ENCODE data around the gene CAMK2B.
A peak's percentile ranks its signal among the peaks of the same experiment; 100 is the strongest.

Gene CAMK2B

DNA sequence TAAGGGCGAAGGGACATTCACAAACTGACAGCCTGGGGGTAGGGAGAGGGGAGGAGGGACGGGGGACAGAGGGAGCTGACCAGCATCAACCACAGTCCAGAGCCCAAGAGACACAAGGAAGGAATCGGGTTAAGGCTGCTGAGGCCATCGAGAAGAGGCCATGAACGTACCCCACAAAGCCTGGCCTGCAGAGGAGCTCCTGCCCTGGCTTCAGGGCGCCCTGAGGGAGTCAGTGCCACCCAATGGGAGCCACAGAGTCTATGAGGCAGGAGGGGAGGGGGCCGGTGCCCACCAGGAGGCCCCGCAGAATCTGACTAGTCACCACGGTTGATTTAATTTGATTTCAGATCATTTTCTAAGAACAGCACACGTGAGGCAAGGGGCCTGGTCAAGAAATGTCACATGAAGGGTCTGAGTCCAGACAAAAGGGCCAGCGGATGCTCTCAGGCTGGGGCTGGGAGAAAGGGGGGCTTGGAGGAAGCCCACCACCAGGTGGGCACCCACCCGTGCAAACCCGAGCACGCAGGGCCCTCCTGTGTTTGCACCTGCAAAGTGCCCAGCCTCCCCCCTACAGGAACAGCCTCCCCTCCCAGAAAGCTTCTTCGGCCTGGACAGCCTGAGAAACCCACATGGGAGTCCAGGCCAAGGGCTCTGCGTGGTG lies 40.4 kb downstream of the CAMK2B start:
- DNase-seq (no peak), ATAC-seq (ENCODE audit: insufficient read depth, low read depth) (no peak)
- H3K27me3 ChIP-seq (ENCODE audit: insufficient read depth, low read length, poor library complexity), result no peaks in the 10 kb centered on the region
- no peak overlapping the region for H3K27ac ChIP-seq (ENCODE audit: low read length)
- H3K9me3 ChIP-seq (ENCODE audit: insufficient read depth, low read length, severe bottlenecking), result no peaks in the 10 kb centered on the region
- no peak overlapping the region for H2AFZ ChIP-seq (ENCODE audit: low read depth, low read length)
- H3K4me2 ChIP-seq (ENCODE audit: insufficient read depth, low read length), result no peak overlapping the region
- no peaks in the 10 kb centered on the region for H4K20me1 ChIP-seq (ENCODE audit: insufficient read depth, low read length)
- TF ChIP-seq EZH2 (IDR thresholded peaks at IDR 0.05; ENCODE audit: borderline replicate concordance, low read depth, low read length, severe bottlenecking), result no peak
- TF ChIP-seq, protein P1, sequence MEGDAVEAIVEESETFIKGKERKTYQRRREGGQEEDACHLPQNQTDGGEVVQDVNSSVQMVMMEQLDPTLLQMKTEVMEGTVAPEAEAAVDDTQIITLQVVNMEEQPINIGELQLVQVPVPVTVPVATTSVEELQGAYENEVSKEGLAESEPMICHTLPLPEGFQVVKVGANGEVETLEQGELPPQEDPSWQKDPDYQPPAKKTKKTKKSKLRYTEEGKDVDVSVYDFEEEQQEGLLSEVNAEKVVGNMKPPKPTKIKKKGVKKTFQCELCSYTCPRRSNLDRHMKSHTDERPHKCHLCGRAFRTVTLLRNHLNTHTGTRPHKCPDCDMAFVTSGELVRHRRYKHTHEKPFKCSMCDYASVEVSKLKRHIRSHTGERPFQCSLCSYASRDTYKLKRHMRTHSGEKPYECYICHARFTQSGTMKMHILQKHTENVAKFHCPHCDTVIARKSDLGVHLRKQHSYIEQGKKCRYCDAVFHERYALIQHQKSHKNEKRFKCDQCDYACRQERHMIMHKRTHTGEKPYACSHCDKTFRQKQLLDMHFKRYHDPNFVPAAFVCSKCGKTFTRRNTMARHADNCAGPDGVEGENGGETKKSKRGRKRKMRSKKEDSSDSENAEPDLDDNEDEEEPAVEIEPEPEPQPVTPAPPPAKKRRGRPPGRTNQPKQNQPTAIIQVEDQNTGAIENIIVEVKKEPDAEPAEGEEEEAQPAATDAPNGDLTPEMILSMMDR (IDR thresholded peaks at IDR 0.05; ENCODE audit: borderline replicate concordance, extremely low read depth, low read length, poor library complexity, severe bottlenecking), result no peak
- H3K79me2 ChIP-seq (ENCODE audit: insufficient read depth, low read length), result no peaks in the 10 kb centered on the region
- no peak overlapping the region for H3K4me3 ChIP-seq (ENCODE audit: low read depth in 1 of 2, low read length in 2 of 2)
- H3K36me3 ChIP-seq (ENCODE audit: insufficient read depth, low read length), result no peaks in the 10 kb centered on the region
- no peaks in the 10 kb centered on the region for H3K4me1 ChIP-seq (ENCODE audit: insufficient read depth, low read length)
- no peak overlapping the region for H3K9ac ChIP-seq (ENCODE audit: low read depth, low read length)

DNA sequence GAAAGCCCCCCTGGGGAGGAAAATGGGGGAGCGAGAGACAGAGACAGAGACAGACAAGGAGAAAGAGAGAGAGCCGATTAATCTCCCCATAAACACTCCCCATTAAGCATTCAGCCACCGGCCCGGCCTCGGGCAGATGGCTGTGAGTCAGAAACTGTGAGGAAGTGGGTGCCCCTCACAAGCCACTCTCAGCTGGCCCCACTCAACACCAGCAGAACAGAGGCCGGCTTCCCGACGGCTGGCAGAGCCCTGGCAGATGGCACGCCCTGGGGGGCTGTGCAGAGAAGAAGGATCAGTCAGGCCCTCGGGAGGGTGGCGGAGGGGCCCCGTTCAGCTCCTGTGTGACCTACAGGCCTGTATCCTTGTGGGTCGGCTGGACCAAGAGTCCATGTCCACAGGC lies 41.2 kb downstream of the CAMK2B start:
- Histone ChIP-seq H3K4me3 (ENCODE audit: low read depth in 1 of 2, low read length in 2 of 2) (no peak overlapping the region), H3K27ac (ENCODE audit: low read length) (no peak overlapping the region), H3K4me2 (ENCODE audit: insufficient read depth, low read length) (no peak overlapping the region), H4K20me1 (ENCODE audit: insufficient read depth, low read length) (no peaks in the 10 kb centered on the region), H2AFZ (ENCODE audit: low read depth, low read length) (no peak overlapping the region), H3K79me2 (ENCODE audit: insufficient read depth, low read length) (no peaks in the 10 kb centered on the region), H3K36me3 (ENCODE audit: insufficient read depth, low read length) (no peaks in the 10 kb centered on the region), H3K4me1 (ENCODE audit: insufficient read depth, low read length) (no peaks in the 10 kb centered on the region), H3K27me3 (ENCODE audit: insufficient read depth, low read length, poor library complexity) (no peaks in the 10 kb centered on the region), H3K9ac (ENCODE audit: low read depth, low read length) (no peak overlapping the region), H3K9me3 (ENCODE audit: insufficient read depth, low read length, severe bottlenecking) (no peaks in the 10 kb centered on the region)
- ATAC-seq (ENCODE audit: insufficient read depth, low read depth) (0 out of 3 replicates have a peak, but pooled peaks have one; percentile 30), DNase-seq (no peak)
- TF ChIP-seq, protein P1 (IDR thresholded peaks at IDR 0.05; ENCODE audit: borderline replicate concordance, extremely low read depth, low read length, poor library complexity, severe bottlenecking), result no peak
- TF ChIP-seq EZH2 (IDR thresholded peaks at IDR 0.05; ENCODE audit: borderline replicate concordance, low read depth, low read length, severe bottlenecking), result no peak

DNA sequence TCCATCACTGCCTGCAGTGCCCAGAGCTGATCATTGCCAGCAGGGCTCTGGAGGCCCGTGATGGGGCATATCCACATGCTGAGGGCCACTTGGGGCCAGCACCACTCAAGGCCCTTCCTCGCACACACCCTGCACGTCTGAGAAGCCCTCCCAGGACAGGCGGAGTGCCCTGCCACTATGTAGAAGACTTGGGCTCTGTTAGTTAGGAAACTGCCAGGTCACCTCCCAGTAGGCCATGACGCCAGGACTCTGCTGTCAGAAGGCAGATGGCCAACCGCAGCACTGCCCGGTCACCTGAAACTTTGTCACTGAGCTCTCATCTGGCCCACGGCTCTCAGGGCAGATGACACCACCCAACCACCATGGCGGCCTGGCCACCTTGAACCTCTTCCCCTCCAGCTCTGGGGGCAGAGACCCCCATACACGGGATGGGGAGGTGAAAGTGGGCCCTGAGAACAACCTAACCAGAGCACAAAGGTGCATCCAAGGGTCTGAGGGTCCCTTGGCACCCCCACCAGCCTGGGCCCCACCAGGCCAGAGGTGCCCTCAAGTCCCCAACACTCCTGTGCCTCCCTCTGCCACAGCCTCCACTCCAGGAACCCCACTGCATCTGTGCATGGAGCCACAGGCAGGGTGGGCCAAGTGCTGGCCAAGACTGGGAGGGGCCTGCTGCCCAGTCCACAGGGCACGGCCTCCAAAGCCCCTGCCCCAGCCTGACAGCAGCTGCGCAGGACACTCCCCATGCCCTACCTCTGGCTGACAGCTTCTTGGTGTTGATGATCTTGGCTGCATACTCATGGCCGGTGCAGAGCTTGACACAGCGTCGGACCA lies 41.8 kb downstream of the CAMK2B start:
- DNase-seq (no peak), ATAC-seq (ENCODE audit: insufficient read depth, low read depth) (no peak)
- TF ChIP-seq, protein P1 (IDR thresholded peaks at IDR 0.05; ENCODE audit: borderline replicate concordance, extremely low read depth, low read length, poor library complexity, severe bottlenecking), result no peak
- no peak for TF ChIP-seq EZH2 (IDR thresholded peaks at IDR 0.05; ENCODE audit: borderline replicate concordance, low read depth, low read length, severe bottlenecking)
- Histone ChIP-seq H3K4me1 (ENCODE audit: insufficient read depth, low read length) (no peaks in the 10 kb centered on the region), H3K27me3 (ENCODE audit: insufficient read depth, low read length, poor library complexity) (no peaks in the 10 kb centered on the region), H3K4me2 (ENCODE audit: insufficient read depth, low read length) (no peak overlapping the region), H3K27ac (ENCODE audit: low read length) (no peak overlapping the region), H2AFZ (ENCODE audit: low read depth, low read length) (no peak overlapping the region), H3K36me3 (ENCODE audit: insufficient read depth, low read length) (no peaks in the 10 kb centered on the region), H3K79me2 (ENCODE audit: insufficient read depth, low read length) (no peaks in the 10 kb centered on the region), H3K9ac (ENCODE audit: low read depth, low read length) (no peak overlapping the region), H4K20me1 (ENCODE audit: insufficient read depth, low read length) (no peaks in the 10 kb centered on the region), H3K4me3 (ENCODE audit: low read depth in 1 of 2, low read length in 2 of 2) (no peak overlapping the region), H3K9me3 (ENCODE audit: insufficient read depth, low read length, severe bottlenecking) (no peaks in the 10 kb centered on the region)
